Activated CD4-positive, alpha-beta T cell treated with anti-CD3 and anti-CD28 coated beads, Interleukin-2, Interleukin-6, amounts not matched to agents 100 ng/mL and 50 ng/mL, durations not matched to agents 16 hours and 8 hours (primary cell): Measurements from ENCODE around the gene HAT1.
"Not testable (repeated sequence)": the region's sequence is repeated elsewhere in the genome, so short reads cannot be mapped to it uniquely, and the experiment has no call there.

ENCODE experiments used
- DNase-seq: peaks from one replicate; pipeline ENCODE4 v3.0.0-alpha.2; 2020

Gene HAT1

DNA sequence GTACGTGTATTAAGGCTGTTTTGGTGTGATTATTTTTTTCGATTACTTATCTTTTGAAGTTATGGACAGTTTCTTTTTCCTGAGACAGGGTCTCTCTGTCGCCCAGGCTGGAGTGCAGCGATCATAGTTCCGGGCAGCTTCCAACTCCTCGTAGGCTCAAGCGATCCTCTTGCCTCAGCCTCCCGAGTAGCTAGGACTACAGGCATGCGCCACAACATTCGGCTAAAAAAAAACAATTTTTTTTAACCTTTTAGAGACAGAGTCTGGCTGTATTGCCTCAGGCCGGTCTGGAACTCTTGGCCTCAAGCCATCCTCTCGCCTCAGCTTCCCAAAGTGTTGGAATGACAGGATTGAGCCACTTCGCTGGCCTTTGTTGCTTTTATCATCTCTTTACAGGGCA, 945 bp downstream of the HAT1 start:
- DNase-seq, result no peak

GRCh38 chr2:171924170-171924942, 2.1 kb downstream of the HAT1 start:
- no peak for DNase-seq

GRCh38 chr2:171930385-171930784, 8.1 kb downstream of the HAT1 start:
- DNase-seq, result no peak

DNA sequence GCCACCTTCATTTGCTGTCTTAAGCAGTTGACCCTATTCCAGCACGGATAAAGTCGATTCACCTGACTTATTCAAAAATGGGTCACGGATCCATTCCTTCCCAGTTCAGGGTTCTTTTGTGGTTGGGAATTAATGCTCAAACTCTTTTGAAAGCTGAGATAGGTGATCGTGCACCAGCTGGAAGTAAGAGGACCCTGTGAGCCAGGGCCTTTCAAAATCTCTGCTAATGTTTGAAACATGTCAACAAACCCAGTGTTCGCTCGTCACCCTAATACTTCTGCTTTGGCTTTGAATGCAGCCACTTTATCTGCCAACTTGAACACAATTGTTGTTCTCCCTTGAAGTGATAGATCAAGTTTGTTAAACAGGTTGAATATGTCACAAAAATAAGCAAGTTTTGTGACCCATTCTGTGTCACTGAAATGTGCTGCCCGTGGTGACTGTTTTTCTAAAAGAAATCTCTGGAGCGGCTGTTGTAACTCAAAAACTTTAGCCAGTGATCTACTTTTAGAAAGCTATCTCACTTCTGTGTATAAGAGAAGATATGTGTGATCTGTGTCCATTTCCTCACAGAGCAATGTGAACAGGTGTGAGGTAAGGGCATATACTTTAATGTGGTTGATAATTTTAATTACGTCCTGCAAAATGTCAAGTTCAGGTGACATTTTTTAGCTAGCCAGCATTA, 16.9 kb downstream of the HAT1 start:
- no peak for DNase-seq

GRCh38 chr2:171939743-171940071, 17.4 kb downstream of the HAT1 start:
- DNase-seq, result no peak

GRCh38 chr2:171941316-171941699, 19.0 kb downstream of the HAT1 start:
- no peak for DNase-seq

DNA sequence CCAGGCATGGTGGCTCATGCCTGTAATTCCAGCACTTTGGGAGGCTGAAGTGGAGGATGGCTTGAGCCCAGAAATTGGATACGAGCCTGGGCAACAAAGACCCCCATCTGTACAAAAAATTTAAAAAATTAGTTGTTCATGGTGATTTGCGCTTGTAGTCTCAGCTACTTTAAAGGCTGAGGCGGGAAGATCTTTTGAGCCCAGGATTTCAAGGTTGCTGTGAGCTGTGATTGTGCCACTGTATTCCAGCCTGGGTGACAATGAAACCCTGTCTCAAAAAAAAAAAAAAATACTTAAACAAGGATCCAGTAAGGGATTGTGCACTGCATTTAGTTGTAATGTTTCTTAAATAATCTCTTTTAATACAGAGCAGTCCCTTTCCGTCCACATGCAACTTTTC, 21.6 kb downstream of the HAT1 start:
- no peak for DNase-seq

- no peak for DNase-seq
Measured at GRCh38 chr2:171952276-171952675, 30.0 kb downstream of the HAT1 start.

DNA sequence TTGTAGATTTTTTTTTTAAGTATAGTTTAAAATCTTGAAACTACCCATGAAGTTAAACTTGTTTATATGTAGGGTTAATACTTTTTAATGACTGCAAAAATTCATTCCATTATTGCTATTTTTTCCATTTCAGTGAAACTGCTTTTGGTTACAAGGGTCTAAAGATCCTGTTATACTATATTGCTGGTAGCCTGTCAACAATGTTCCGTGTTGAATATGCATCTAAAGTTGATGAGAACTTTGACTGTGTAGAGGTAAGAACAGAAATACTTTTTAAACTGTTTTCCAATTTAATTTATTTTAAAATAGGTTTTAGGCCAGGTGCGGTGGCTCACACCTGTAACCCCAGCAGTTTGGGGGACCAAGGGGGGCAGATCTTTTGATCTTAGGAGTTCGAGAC, 30.5 kb downstream of the HAT1 start:
- no peak for DNase-seq

DNA sequence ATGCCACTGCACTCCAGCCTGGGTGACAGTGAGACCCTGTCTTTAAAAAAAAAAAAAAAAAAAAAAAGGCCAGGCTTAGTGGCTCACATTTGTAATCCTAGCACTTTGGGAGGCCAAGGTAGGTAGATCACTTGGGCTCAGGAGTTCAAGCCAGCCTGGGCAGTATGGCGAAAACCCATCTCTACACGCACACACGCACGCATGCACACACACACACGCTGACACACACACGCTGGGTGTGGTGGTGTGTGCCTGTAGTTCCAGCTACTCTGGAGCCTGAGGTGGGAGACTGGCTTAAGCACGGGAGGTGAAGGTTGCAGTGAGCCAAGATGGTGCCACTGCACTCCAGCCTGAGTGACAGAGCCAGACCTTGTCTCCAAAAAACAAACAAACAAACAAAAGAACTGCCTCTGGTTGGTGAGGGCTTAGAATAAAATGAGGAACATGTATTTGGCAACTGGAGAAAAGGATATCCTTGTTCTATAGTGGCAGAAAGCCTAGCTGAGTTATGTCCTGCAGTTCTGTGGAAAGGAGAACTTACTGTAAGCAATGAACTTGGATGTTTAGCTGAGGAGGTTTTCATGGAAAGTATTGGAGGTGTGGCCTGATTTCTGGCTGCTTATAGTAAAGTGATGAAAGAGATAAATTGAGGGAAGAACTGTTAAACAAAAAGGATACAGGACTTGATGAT, 34.0 kb downstream of the HAT1 start:
- no peak for DNase-seq

- DNase-seq, result peak; percentile 7
Measured at GRCh38 chr2:171957061-171957460, 34.8 kb downstream of the HAT1 start.

- DNase-seq, result no peak
Measured at GRCh38 chr2:171958475-171958874, 36.2 kb downstream of the HAT1 start.

DNA sequence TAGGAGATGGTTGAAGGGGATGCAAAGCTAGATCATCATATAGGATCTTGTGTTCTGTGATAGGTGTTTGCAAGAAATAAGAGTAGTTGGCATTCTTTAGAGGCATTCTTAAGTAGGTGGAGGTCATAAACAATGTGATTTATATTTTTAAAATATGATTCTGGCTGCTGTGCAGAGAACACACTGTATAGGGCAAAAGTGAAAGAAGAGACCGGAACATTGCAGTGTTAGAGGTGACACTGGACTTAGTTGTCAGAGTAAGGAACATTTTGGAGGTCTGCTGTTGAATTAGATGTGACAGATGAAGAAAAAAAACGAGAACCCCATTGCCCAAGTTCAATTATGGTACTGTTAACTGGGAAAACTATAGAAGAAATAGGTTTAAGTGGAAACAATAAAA, 37.7 kb downstream of the HAT1 start:
- no peak for DNase-seq

DNA sequence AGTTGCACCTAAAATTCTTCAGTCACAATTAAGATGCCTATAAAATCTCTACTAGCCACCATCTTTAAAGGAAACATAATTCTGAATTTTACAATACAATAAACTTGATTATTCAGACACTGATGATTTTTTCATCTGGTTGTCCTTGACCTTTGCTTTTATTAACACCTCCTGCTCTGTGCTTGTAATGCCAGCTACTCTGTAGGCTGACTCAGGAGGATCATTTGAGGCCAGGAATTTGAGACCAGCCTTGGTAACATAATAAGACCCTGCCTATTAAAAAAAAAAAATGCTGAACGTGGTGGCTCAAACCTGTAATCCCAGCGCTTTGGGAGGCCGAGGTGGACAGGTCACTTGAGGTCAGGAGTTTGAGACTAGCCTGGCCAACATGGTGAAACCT, 38.3 kb downstream of the HAT1 start:
- no peak for DNase-seq

DNA sequence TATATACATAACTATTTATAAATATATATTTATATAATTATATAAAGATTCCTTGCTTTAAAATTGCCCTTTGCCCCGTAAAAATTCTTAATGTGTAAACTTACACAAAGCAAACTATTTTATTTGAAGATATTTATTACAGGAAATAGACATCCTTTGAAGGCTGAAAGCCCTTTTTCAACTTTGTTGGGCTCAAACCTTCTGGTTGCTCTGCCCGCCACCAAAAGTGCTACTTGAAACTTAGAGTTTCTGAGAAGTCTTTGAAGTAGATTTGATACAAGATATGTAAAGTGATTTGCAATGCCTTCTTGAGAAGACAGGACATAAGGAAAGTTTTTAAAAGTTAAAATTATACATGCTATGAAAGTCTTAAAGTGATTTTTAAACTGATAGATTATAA, 40.9 kb downstream of the HAT1 start:
- peak; percentile 20 for DNase-seq

DNA sequence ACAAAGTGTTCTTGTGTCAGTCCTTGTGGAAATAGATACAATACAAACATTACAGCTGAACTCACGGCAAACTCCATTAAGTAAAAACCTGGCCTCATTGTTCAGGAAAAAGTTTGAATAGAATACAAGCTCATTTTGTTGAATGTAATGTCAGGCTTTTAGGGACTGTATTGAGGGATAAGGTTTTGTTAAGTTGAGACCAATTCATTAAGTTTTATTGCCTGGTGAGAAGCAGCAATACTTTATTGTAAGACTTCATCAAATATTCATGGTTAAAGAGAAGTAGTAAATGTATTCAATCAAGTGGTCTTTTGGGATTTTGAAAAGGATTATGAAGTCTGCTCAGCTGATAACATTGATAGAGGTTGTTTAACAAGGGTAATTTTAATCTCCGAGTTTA, 42.0 kb downstream of the HAT1 start:
- no peak for DNase-seq

- no peak for DNase-seq
Measured at GRCh38 chr2:171965238-171965637, 43.0 kb downstream of the HAT1 start.

DNA sequence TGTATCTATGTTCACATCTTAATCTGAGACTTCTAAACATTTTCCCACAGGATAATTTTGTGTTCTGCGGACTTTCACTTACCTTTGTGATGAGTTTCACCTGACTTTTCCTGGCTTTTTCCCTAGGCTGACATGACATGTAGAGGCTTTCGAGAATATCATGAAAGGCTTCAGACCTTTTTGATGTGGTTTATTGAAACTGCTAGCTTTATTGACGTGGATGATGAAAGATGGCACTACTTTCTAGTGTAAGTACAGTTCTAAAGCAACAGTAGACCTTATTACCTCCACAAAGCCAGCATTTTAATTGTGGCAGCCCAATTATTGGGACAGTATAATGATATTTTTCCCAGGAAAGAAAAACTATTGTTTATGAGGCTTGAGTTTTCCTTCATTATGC, 43.4 kb downstream of the HAT1 start:
- no peak for DNase-seq

- no peak for DNase-seq
Measured at GRCh38 chr2:171966235-171966634, 44.0 kb downstream of the HAT1 start.

DNA sequence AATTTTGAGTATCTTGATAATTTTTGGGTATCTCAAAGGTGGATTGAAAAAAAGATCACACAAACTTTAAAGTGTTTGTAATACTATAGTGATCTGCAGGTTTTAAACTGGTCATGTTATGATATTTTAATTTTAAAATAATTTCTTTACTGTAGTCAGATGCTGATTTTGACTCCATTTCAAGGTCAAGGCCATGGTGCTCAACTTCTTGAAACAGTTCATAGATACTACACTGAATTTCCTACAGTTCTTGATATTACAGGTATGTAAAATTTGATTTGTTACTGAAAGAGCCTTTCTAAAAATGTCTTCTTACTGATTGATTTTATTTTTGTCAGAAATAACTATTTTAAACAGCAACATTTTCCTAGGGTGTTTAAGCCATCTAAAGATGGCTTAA, 44.4 kb downstream of the HAT1 start:
- DNase-seq, result no peak

- no peak for DNase-seq
Measured at GRCh38 chr2:171968509-171968908, 46.2 kb downstream of the HAT1 start.

DNA sequence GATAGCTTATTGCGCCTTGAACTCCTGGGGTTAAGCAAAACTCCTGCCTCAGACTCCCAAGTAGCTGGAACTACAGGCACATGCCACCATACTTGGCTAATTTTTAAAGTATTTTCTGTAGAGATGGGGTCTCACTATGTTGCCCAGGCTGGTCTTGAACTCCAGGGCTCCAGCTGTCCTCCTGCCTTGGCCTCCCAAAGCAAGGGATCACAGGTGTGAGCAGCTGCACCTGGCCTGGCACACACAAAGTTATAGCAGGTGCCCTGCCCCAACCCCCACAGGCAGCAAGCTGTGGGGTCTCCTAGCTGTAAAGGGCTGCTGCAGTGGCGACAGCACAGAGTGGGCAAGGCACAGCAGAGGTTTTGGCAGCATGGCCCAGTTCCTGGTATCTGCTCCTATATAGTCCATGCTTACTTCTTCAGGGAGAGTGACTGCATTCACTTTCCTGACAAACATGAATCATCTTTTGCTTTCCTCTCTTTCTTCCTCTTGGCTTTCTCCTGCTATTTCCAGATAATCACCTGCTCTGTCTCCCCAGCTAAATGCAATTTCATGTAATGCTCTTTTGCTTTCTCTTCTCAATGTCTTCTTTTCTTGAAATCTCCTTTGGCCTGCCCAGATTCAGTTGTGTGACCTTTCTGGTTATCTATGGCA, 50.2 kb downstream of the HAT1 start:
- DNase-seq, result no peak

GRCh38 chr2:171979103-171979502, 56.8 kb downstream of the HAT1 start:
- DNase-seq, result no peak

- not testable (repeated sequence) for DNase-seq
Measured at GRCh38 chr2:171983924-171984323, 61.7 kb downstream of the HAT1 start.
